HAP-1 (cell line): ENCODE measurements around the gene OCSTAMP.

Experiments
- DNase-seq, 2 experiments: peaks; one replicate each; pipeline ENCODE4 v3.0.0-alpha.2; 2016 to 2020; ENCODE audit warnings: low spot score in 2 of 2
- H3K27me3 ChIP-seq: fragments of 250-450 bp; sonication (Bioruptor Pico); 2 replicates; pipeline ENCODE4 v1.5.1; 2020; ENCODE audit warnings: low read depth, mild to moderate bottlenecking, moderate library complexity
- H3K36me3 ChIP-seq: fragments of 250-450 bp; sonication (Bioruptor Pico); replicated peaks from 2 replicates; pipeline ENCODE4 v1.5.1; 2020; ENCODE audit warnings: mild to moderate bottlenecking
- H3K4me1 ChIP-seq: fragments of 250-450 bp; sonication (Bioruptor Pico); 2 replicates; pipeline ENCODE4 v1.5.1; 2020; ENCODE audit warnings: mild to moderate bottlenecking
- H3K4me3 ChIP-seq: fragments of 250-450 bp; sonication (Bioruptor Pico); 2 replicates; pipeline ENCODE4 v1.5.1; 2020; ENCODE audit warnings: mild to moderate bottlenecking, moderate library complexity
- H3K9me3 ChIP-seq: fragments of 250-450 bp; sonication (Bioruptor Pico); 2 replicates; pipeline ENCODE4 v1.5.1; 2020; ENCODE audit warnings: mild to moderate bottlenecking, moderate library complexity
- in situ Hi-C: fragments of 300-500 bp; cut with MboI; formaldehyde crosslinking; loops from 3 replicates; pipeline ENCODE4 v1.14.3; 2020; ENCODE audit warnings: low sequenced_read_pairs, inconsistent platforms, mixed read lengths

The OCSTAMP gene

GRCh38 chr20:46553926-46554325, 3.5 kb upstream of the OCSTAMP start:
- no peaks in the 10 kb centered on the region for H3K4me1 ChIP-seq
- in situ Hi-C loops = no loop called here
- H3K9me3 ChIP-seq = no peaks in the 10 kb centered on the region
- no peaks in the 10 kb centered on the region for H3K27me3 ChIP-seq
- no peak for DNase-seq
- H3K4me3 ChIP-seq = no peak overlapping the region
- H3K36me3 ChIP-seq = no peaks in the 10 kb centered on the region

DNA sequence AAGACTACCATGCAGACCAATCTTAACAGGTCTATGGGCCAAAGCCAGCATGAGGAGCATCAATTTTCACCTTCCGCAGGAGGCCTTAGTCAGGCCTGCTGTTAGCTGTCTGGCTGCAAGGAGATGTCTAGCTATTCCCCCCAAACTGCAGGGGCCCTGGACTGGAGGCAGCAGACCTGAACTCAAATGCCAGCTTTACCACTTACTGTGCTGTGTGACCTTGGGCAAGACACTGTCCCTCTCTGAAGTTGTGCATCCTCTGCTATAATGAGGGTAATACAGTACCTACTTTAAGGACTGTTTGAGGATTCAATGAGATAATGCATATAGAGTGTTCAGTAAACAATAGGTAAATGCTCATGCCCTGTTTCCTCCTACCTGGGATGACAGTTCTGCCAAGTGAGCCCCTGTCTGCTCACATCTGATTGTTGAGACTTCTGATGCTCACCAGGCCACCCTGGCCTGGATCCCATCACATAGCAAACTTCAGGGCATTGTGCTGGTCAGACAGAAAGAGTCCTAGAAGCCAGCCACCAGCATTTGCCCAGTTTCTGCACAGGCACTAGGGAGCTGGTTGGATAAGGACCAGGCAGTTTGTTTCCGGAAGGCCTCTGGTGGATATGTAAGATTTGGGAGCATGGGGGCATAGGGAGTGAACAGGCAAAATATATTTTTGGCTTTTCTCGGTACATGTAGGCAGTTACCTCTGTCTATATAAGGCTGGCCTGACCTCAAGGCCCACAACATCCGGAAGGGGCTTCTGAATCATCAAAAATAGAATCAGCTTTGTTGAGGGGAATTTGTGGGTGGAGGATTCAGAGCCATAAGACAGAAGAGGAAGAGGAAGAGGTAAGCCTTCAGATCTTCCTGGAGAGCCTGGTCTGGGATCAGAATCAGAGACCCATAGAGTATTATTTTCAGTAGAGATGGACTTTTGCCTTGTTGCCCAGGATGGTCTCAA, 2.3 kb upstream of the OCSTAMP start:
- H3K9me3 ChIP-seq = no peaks in the 10 kb centered on the region
- no peak for DNase-seq
- H3K27me3 ChIP-seq = no peaks in the 10 kb centered on the region
- H3K36me3 ChIP-seq = no peaks in the 10 kb centered on the region
- H3K4me1 ChIP-seq = no peaks in the 10 kb centered on the region
- no peak overlapping the region for H3K4me3 ChIP-seq
- in situ Hi-C loops = no loop called here

DNA sequence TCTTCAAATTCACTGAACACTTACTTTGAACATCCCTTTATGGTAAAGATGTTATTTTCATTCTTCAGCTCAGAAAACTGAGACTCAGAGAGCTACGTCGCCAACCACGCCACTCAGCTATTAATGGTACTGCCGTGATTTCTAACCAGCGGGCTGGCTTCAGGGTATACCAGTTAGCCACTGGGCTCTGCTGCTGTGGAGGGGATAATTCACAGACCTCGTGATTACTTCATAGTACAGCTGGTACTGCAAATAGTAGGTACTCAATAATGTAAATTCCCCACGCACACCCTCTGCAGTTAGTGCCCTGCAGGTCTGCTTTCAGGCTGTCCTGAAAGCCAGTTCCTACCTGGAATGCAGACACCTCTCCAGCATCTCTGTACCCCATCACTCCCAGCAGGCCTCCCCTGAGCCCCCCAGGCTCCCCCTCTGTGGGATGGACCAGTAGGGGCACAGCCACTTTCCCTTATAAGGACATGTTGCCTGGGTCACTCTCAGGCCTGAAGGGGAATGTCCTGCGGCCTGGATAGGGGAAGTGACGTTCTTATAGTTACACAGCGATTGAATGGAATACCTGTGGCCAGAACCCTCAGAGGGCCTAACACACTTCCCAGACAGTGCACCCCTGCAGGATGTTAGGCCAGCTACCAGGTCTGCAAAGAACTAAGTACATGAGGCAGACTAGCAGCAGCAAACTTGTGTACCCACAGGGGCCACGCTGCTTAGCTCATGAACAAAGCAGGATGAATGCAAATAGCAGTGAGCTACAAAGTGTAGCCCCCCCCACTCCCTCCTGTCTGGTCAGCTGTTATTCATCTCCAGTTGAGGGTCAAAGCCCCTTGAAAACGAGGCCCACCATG, 1.3 kb upstream of the OCSTAMP start:
- no peak for DNase-seq
- no peak overlapping the region for H3K4me3 ChIP-seq
- in situ Hi-C loops = no loop called here
- H3K36me3 ChIP-seq = no peaks in the 10 kb centered on the region
- H3K27me3 ChIP-seq = no peaks in the 10 kb centered on the region
- no peaks in the 10 kb centered on the region for H3K4me1 ChIP-seq
- no peaks in the 10 kb centered on the region for H3K9me3 ChIP-seq

DNA sequence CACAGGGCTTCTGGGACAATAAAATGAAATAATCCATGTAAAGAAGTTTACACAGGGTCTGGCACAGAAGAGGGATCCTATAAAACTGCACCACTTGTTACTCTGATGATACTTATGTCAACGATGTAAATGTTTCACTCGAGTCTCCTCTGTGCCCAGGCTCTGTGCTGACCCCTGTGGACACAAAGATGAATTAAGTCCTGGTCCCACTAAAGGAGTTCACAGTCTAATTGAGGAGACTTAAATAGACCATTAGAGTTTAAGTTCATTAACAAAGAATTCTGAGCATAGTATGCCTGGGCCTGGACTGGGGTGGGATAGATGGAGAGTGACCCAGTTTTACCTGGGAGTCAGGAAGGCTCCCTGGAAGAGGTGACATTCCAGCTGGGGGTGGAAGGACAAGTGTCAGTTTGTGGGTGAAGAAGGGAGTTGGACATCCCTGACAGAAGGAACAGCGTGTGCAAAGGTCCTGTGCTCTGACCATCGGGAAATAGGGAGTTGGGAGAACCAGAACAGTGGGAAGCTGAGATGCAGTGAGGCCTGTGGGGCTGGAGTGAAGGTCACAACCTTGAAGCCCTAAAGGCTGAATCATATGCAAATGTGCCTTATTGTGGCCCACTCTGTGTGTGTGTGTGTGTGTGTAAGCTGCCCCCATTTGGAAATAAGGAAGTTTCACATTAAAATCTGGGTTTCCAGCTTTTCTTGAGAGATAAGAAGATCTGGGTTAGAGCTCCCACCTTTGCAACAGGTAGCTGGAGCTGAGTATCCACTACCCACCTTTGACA, 1.1 kb downstream of the OCSTAMP start:
- Histone ChIP-seq H3K36me3 (no peaks in the 10 kb centered on the region), H3K4me1 (no peaks in the 10 kb centered on the region), H3K27me3 (no peaks in the 10 kb centered on the region), H3K4me3 (no peak overlapping the region), H3K9me3 (no peaks in the 10 kb centered on the region)
- DNase-seq = no peak
- in situ Hi-C loops = no loop called here

GRCh38 chr20:46548688-46549087, 1.8 kb downstream of the OCSTAMP start:
- no peak for DNase-seq
- Histone ChIP-seq H3K9me3 (no peaks in the 10 kb centered on the region), H3K27me3 (no peaks in the 10 kb centered on the region), H3K4me1 (no peaks in the 10 kb centered on the region), H3K36me3 (no peaks in the 10 kb centered on the region), H3K4me3 (no peak overlapping the region)
- in situ Hi-C loops = no loop called here

GRCh38 chr20:46547995-46548394, 2.5 kb downstream of the OCSTAMP start:
- in situ Hi-C loops = no loop called here
- Histone ChIP-seq H3K27me3 (no peaks in the 10 kb centered on the region), H3K4me1 (no peaks in the 10 kb centered on the region), H3K9me3 (no peaks in the 10 kb centered on the region), H3K4me3 (no peak overlapping the region), H3K36me3 (no peaks in the 10 kb centered on the region)
- no peak for DNase-seq

DNA sequence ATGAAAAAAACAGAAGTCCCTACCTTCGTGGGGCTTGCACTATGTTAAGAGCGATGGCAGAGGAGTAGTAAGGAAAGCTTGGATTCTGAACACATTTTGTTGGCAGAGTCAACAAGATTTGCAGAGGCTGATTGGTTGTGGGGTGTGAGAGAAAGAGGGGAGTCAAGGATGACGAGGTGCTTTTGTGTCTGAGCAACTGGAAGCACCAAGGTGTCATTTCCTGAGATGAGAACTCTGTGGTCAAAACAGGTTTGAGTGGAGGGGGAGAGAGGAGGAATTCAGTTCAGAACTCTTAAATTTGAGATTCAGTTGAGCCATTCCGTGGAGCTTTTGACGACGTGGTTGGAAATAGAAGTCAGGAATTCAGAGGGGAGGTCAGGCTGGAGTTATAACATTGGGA, 3.5 kb downstream of the OCSTAMP start:
- DNase-seq = no peak
- Histone ChIP-seq H3K4me3 (no peak overlapping the region), H3K27me3 (no peaks in the 10 kb centered on the region), H3K36me3 (no peaks in the 10 kb centered on the region), H3K4me1 (no peaks in the 10 kb centered on the region), H3K9me3 (no peaks in the 10 kb centered on the region)
- in situ Hi-C loops = no loop called here

DNA sequence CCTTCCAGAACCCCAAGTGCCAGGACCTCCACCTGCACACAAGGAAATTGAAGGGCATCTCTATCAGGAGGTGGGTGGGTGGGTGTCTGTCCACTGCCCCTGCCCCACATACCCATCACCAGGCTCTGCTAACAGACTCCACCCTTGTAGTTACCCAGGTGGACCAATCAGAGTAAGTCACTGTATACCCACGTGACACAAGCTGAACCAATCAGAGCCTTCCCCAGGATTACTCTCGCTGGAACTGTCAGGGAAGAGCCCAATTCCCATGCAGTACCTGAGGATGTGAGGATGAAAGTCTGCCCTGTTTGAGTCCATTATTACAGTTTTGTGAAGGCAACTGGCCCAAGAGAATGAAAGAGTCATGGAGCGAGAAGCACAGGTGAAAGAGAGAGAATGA, 4.2 kb downstream of the OCSTAMP start:
- no peak for DNase-seq
- in situ Hi-C loops = no loop called here
- no peaks in the 10 kb centered on the region for H3K9me3 ChIP-seq
- no peaks in the 10 kb centered on the region for H3K27me3 ChIP-seq
- no peaks in the 10 kb centered on the region for H3K4me1 ChIP-seq
- no peaks in the 10 kb centered on the region for H3K36me3 ChIP-seq
- no peak overlapping the region for H3K4me3 ChIP-seq

DNA sequence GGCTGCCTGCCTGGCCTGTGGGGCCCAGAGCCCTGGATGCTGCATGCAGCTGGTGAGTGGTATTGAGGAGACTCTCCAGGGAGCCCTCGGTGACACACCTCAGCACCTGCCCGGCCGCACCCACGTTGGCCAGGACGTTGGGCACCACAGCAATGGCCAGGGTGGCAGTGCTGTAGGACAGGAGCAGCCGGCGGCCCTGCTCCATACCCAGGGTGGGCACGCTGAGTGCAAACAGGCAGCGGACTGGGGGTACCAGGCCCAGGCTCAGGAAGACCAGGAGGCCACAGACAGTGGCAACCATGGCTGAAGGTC, 4.7 kb downstream of the OCSTAMP start:
- in situ Hi-C loops = no loop called here
- H3K4me1 ChIP-seq = no peaks in the 10 kb centered on the region
- no peak for DNase-seq

DNA sequence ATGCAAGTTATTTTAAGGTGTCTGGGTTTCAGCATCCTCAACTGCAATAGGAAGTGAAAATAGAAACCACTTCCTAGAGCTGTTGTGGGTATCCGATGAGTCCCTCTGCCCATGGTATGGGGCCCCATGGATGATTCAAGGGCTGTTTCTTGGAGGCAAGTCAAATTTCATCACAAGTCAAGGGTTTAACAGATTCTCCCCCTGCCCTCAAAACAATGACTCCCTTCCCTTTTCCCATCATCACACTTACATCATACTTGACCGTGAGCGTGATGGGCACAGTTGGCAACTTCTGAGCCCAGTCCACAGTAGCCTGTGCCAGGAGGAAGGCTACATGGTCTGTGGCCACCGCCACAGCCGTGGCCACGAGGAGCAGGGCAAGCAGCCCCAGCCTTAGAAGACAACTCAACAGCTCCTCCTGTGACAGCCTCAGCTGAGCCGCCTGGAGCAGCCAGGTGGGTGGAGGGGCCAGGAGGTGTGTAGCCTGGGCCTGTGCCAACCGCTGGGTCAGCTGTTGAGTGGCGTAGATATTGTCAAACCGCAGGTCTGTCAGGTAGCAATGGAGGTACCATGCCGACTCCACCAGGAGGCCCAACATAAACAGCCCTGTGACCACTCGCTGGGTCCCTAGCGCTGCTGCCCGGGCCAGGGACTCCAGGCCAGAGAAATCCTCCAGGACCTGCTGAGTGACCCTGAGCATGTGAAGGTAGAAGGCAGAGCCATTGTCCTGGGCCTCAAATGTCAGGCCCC, 5.2 kb downstream of the OCSTAMP start:
- in situ Hi-C loops = no loop called here
- Histone ChIP-seq H3K36me3 (no peaks in the 10 kb centered on the region), H3K27me3 (no peaks in the 10 kb centered on the region; the same call in 1 of the 2 replicates), H3K9me3 (no peaks in the 10 kb centered on the region), H3K4me3 (no peak overlapping the region), H3K4me1 (no peaks in the 10 kb centered on the region)
- no peak for DNase-seq

More for the DNA sequence above, 4.7 kb downstream of the OCSTAMP start:
- H3K4me3 ChIP-seq = no peak overlapping the region
- no peaks in the 10 kb centered on the region for H3K36me3 ChIP-seq
- H3K9me3 ChIP-seq = no peaks in the 10 kb centered on the region
- no peaks in the 10 kb centered on the region; the same call in 1 of the 2 replicates for H3K27me3 ChIP-seq

DNA sequence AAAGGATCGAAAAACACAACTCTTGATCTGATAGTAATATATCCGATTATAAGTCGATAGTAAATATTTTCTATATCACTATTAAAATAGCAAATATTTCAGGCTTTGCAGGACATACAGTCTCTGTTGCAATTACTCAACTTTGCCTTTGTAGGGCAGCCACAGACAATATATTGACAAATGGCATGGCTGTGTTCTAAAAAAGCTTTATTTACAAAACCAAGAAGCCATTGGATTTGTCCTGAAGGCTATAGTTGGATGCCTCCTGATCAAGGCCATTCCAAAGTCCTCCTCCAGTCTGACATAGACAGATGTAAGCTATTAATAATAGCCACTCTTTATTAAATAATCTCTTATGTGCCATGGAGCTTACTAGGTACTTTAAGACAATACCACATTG, 5.9 kb downstream of the OCSTAMP start:
- no peak for DNase-seq
- H3K4me1 ChIP-seq = no peaks in the 10 kb centered on the region
- H3K27me3 ChIP-seq = no peaks in the 10 kb centered on the region; the same call in 1 of the 2 replicates
- no peaks in the 10 kb centered on the region for H3K36me3 ChIP-seq
- in situ Hi-C loops = no loop called here
- H3K4me3 ChIP-seq = no peak overlapping the region
- H3K9me3 ChIP-seq = no peaks in the 10 kb centered on the region

GRCh38 chr20:46543959-46544358, 6.5 kb downstream of the OCSTAMP start:
- Histone ChIP-seq H3K4me1 (no peaks in the 10 kb centered on the region), H3K27me3 (no peaks in the 10 kb centered on the region; the same call in 1 of the 2 replicates), H3K9me3 (no peaks in the 10 kb centered on the region), H3K4me3 (no peak overlapping the region), H3K36me3 (no peaks in the 10 kb centered on the region)
- in situ Hi-C loops = no loop called here
- no peak for DNase-seq

- in situ Hi-C loops = no loop called here
Measured at GRCh38 chr20:46543033-46543432, 7.4 kb downstream of the OCSTAMP start.

More at GRCh38 chr20:46543033-46543432, 7.4 kb downstream of the OCSTAMP start:
- Histone ChIP-seq H3K36me3 (no peaks in the 10 kb centered on the region), H3K27me3 (no peaks in the 10 kb centered on the region; the same call in 1 of the 2 replicates), H3K4me3 (no peak overlapping the region), H3K4me1 (no peaks in the 10 kb centered on the region), H3K9me3 (no peaks in the 10 kb centered on the region)
- no peak for DNase-seq
